ENCODE data around the gene LYRM4. TPM values are rescaled to one million over a fixed set of nuclear protein-coding genes. Genes with fewer than 3 reads are reported as not detected.

Gene LYRM4
- total RNA-seq, 2 experiments from 2014 or later, result 28.9 to 29.8 TPM

GRCh38 chr6:5202941-5203340 is 57.8 kb downstream of the LYRM4 start:
- Mint-ChIP-seq H3K27me3 (ENCODE audit: low read depth) (no peaks in the 10 kb centered on the region), H3K27ac (no peak overlapping the region), H3K36me3 (ENCODE audit: low read depth) (no peaks in the 10 kb centered on the region), H3K9me3 (ENCODE audit: insufficient read depth) (no peaks in the 10 kb centered on the region), H3K4me1 (ENCODE audit: low read depth) (no peaks in the 10 kb centered on the region), H3K4me3 (no peak overlapping the region)
- ChIA-PET POLR2A (no interaction called here), CTCF (no interaction called here)
- DNase-seq (no peak), ATAC-seq (no peak)

DNA sequence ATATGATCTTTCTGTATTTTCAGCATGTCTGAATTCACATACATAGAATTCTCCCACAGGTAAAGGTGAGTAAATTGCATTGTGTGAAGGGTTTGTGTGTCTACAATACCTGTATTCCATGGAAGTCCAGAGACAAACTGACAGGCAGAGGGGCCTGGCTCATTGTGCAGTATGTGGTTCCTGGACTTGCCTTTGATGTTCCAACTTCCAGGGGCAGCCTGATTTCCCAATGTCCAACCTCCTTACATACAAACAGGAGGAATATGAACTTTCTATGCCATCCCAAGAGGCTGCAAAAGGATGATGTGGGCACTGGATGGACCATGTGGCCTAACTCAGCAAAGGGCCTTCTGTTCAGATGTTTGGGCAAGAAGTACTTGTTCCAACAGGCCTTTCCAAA is 58.5 kb downstream of the LYRM4 start:
- ATAC-seq, result no peak
- Mint-ChIP-seq H3K27me3 (ENCODE audit: low read depth) (no peaks in the 10 kb centered on the region), H3K4me3 (no peak overlapping the region), H3K9me3 (ENCODE audit: insufficient read depth) (no peaks in the 10 kb centered on the region), H3K4me1 (ENCODE audit: low read depth) (no peaks in the 10 kb centered on the region), H3K27ac (no peak overlapping the region), H3K36me3 (ENCODE audit: low read depth) (no peaks in the 10 kb centered on the region)
- CTCF ChIA-PET, result no interaction called here
- POLR2A ChIA-PET, result no interaction called here
- DNase-seq, result no peak

GRCh38 chr6:5201271-5201670 is 59.5 kb downstream of the LYRM4 start:
- Mint-ChIP-seq H3K36me3 (ENCODE audit: low read depth) (no peaks in the 10 kb centered on the region), H3K4me3 (no peak overlapping the region), H3K9me3 (ENCODE audit: insufficient read depth) (no peaks in the 10 kb centered on the region), H3K27ac (no peak overlapping the region), H3K27me3 (ENCODE audit: low read depth) (no peaks in the 10 kb centered on the region), H3K4me1 (ENCODE audit: low read depth) (no peaks in the 10 kb centered on the region)
- ChIA-PET CTCF (interaction anchor here (0.7 to 1.2 kb wide), 3 partner anchors 10 to 17 kb away, joined by 3 read pairs; no protein-coding TSS in a partner anchor), POLR2A (no interaction called here)
- DNase-seq (no peak), ATAC-seq (no peak)

DNA sequence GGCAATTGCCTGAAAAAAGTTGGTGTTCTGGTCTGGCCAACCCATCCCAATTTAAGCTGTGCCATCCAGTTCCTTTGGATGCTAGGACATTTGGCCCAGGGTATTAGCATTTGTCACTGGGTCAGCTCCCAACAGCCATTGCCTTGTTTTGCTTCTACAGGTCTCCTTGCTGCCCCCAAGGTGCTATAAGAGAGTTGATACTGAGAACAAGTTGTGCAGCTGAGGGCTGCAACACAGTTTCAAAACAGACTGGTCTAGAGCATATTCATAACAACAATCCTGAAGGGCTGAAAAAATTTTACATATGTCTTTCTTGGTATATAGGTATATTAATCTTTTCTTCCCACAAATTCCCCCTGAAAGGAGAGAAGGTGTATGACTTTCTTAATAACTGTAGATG is 61.0 kb downstream of the LYRM4 start:
- no peak overlapping the region for H3K27ac Mint-ChIP-seq
- no peak for DNase-seq
- H3K36me3 Mint-ChIP-seq (ENCODE audit: low read depth), result peaks cover 5% of the 10 kb centered on the region
- ChIA-PET POLR2A (no interaction called here), CTCF (interaction anchor here (1.0 to 1.7 kb wide), 4 partner anchors 9 to 180 kb away, joined by 3 to 7 read pairs (median 4); no protein-coding TSS in a partner anchor)
- no peaks in the 10 kb centered on the region for H3K27me3 Mint-ChIP-seq (ENCODE audit: low read depth)
- H3K9me3 Mint-ChIP-seq (ENCODE audit: insufficient read depth), result no peaks in the 10 kb centered on the region
- no peak overlapping the region for H3K4me3 Mint-ChIP-seq
- no peak for ATAC-seq
- no peaks in the 10 kb centered on the region for H3K4me1 Mint-ChIP-seq (ENCODE audit: low read depth)

GRCh38 chr6:5199283-5199682 is 61.5 kb downstream of the LYRM4 start:
- ChIA-PET POLR2A (no interaction called here), CTCF (interaction anchor here (1.7 kb wide), 1 partner anchor 56 kb away, joined by 7 read pairs; no protein-coding TSS in a partner anchor)
- DNase-seq (no peak), ATAC-seq (no peak)
- Mint-ChIP-seq H3K4me1 (ENCODE audit: low read depth) (no peaks in the 10 kb centered on the region), H3K9me3 (ENCODE audit: insufficient read depth) (no peaks in the 10 kb centered on the region), H3K4me3 (no peak overlapping the region), H3K27ac (no peak overlapping the region), H3K36me3 (ENCODE audit: low read depth) (peaks cover 5% of the 10 kb centered on the region), H3K27me3 (ENCODE audit: low read depth) (no peaks in the 10 kb centered on the region)

DNA sequence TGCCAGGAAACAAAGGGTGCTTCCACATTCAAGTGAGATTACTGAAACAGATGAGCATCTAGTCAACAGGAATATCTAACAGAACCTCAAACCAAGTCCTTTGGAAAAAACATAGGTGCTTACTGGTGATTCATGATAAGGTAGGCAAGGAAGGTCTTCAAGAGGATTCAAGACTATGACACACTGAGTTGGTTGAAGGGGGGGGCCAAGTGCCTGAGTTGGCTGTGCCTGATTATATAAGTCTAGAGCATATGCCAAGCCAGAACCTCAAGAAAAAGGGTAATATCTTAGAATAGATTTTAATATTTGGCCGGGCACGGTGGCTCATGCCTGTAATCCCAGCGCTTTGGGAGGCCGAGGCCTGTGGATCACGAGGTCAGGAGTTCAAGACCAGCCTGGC is 63.7 kb downstream of the LYRM4 start:
- ATAC-seq, result no peak
- no peaks in the 10 kb centered on the region for H3K4me1 Mint-ChIP-seq (ENCODE audit: low read depth)
- no peak for DNase-seq
- H3K27ac Mint-ChIP-seq, result no peak overlapping the region
- CTCF ChIA-PET, result interaction anchor here (1.1 kb wide), 1 partner anchor 23 kb away, joined by 4 read pairs; no protein-coding TSS in a partner anchor
- POLR2A ChIA-PET, result interaction anchor here (0.9 kb wide), 1 partner anchor 10 kb away, joined by 4 read pairs; no protein-coding TSS in a partner anchor
- H3K9me3 Mint-ChIP-seq (ENCODE audit: insufficient read depth), result no peaks in the 10 kb centered on the region
- H3K27me3 Mint-ChIP-seq (ENCODE audit: low read depth), result no peaks in the 10 kb centered on the region
- H3K4me3 Mint-ChIP-seq, result no peak overlapping the region
- H3K36me3 Mint-ChIP-seq (ENCODE audit: low read depth), result peaks cover 5% of the 10 kb centered on the region

- ChIA-PET CTCF (interaction anchor here (0.6 to 1.7 kb wide), 4 partner anchors 9 to 22 kb away, joined by 3 to 5 read pairs (median 4); no protein-coding TSS in a partner anchor), POLR2A (no interaction called here)
- ATAC-seq, result no peak
- no peak for DNase-seq
- Mint-ChIP-seq H3K27ac (peak overlapping the region; percentile 37), H3K36me3 (ENCODE audit: low read depth) (peaks cover 5% of the 10 kb centered on the region), H3K9me3 (ENCODE audit: insufficient read depth) (no peaks in the 10 kb centered on the region), H3K4me3 (no peak overlapping the region), H3K4me1 (ENCODE audit: low read depth) (peaks cover 6% of the 10 kb centered on the region), H3K27me3 (ENCODE audit: low read depth) (no peaks in the 10 kb centered on the region)
Observed at GRCh38 chr6:5192135-5192794, 68.5 kb downstream of the LYRM4 start.

DNA sequence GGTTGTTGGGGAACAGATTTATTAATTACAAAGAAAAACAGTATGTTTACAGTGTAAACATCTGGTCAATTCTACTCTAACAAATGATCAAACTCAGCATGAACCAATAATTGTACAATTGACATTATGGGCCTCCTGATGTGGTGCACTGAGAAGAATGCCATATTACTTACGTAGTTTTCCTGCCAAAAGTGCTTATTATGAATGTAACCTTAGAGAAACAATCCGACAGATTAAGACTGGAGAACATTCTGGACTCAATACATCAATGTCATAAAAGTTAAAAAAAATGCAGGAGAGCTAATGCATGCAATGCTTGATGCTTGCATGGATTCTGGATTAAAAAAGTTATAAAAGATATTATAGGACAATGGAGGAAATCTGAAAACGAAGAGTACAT is 69.0 kb downstream of the LYRM4 start:
- Mint-ChIP-seq H3K4me1 (ENCODE audit: low read depth) (peaks cover 6% of the 10 kb centered on the region), H3K36me3 (ENCODE audit: low read depth) (peaks cover 5% of the 10 kb centered on the region), H3K4me3 (no peak overlapping the region), H3K27ac (no peak overlapping the region), H3K9me3 (ENCODE audit: insufficient read depth) (no peaks in the 10 kb centered on the region), H3K27me3 (ENCODE audit: low read depth) (no peaks in the 10 kb centered on the region)
- ChIA-PET POLR2A (no interaction called here), CTCF (interaction anchor here (1.0 to 1.5 kb wide), 4 partner anchors 8 to 18 kb away, joined by 3 to 6 read pairs (median 4); no protein-coding TSS in a partner anchor)
- no peak for ATAC-seq
- no peak for DNase-seq

GRCh38 chr6:5191222-5191621 is 69.5 kb downstream of the LYRM4 start:
- H3K36me3 Mint-ChIP-seq (ENCODE audit: low read depth), result peaks cover 5% of the 10 kb centered on the region
- H3K4me3 Mint-ChIP-seq, result no peak overlapping the region
- CTCF ChIA-PET, result interaction anchor here (0.7 to 1.5 kb wide), 7 partner anchors 9 to 48 kb away, joined by 3 to 7 read pairs (median 4); no protein-coding TSS in a partner anchor
- peaks cover 6% of the 10 kb centered on the region for H3K4me1 Mint-ChIP-seq (ENCODE audit: low read depth)
- no peaks in the 10 kb centered on the region for H3K9me3 Mint-ChIP-seq (ENCODE audit: insufficient read depth)
- no peaks in the 10 kb centered on the region for H3K27me3 Mint-ChIP-seq (ENCODE audit: low read depth)
- POLR2A ChIA-PET, result no interaction called here
- ATAC-seq (no peak), DNase-seq (no peak)
- peak overlapping the region; percentile 31 for H3K27ac Mint-ChIP-seq

DNA sequence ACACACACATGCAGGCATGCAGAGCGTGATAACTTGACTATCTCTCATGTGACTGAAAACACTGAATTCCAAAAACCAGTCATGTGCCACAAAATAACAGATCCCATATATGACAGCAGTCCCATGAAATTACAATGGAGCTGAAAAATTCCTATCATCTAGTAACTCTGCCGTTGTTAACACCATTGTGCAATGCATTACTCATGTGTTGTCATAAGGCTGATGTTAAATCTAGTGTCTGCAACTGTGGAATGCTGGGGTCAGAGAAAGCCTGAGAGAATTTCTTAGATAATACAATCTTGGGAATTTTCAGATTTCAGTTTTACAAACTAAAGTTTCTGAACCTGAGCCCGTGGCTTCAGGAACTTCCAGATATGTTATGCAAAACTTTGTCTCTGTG is 70.2 kb downstream of the LYRM4 start:
- DNase-seq (no peak), ATAC-seq (no peak)
- no peaks in the 10 kb centered on the region for H3K27me3 Mint-ChIP-seq (ENCODE audit: low read depth)
- no peak overlapping the region for H3K27ac Mint-ChIP-seq
- ChIA-PET CTCF (interaction anchor here (1.0 to 1.6 kb wide), 5 partner anchors 10 to 47 kb away, joined by 3 to 7 read pairs (median 4); no protein-coding TSS in a partner anchor), POLR2A (no interaction called here)
- H3K9me3 Mint-ChIP-seq (ENCODE audit: insufficient read depth), result no peaks in the 10 kb centered on the region
- peaks cover 6% of the 10 kb centered on the region for H3K4me1 Mint-ChIP-seq (ENCODE audit: low read depth)
- no peaks in the 10 kb centered on the region for H3K36me3 Mint-ChIP-seq (ENCODE audit: low read depth)
- no peak overlapping the region for H3K4me3 Mint-ChIP-seq

DNA sequence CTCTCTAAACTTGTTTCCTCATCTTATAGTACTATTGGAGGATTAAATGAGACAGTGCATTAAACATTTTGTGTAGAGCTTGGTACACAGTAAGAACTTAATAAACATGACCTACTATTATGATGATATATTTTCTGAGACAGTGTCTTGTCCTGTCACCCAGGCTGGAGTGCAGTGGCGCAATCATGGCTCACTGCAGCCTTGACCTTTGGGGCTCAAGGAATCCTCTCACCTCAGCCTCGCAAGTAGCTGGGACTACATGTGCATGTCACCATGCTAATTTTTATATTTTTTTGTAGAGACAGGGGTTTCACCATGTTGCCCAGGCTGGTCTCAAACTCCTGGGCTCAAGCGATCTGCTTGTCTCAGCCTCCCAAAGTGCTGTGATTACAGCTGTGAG is 72.1 kb downstream of the LYRM4 start:
- no peak overlapping the region for H3K4me3 Mint-ChIP-seq
- no peaks in the 10 kb centered on the region for H3K36me3 Mint-ChIP-seq (ENCODE audit: low read depth)
- peaks cover 6% of the 10 kb centered on the region for H3K4me1 Mint-ChIP-seq (ENCODE audit: low read depth)
- DNase-seq (no peak), ATAC-seq (no peak)
- no peaks in the 10 kb centered on the region for H3K27me3 Mint-ChIP-seq (ENCODE audit: low read depth)
- no peak overlapping the region for H3K27ac Mint-ChIP-seq
- ChIA-PET POLR2A (no interaction called here), CTCF (interaction anchor here (0.8 kb wide), 1 partner anchor 44 kb away, joined by 3 read pairs; no protein-coding TSS in a partner anchor)
- H3K9me3 Mint-ChIP-seq (ENCODE audit: insufficient read depth), result no peaks in the 10 kb centered on the region

- Mint-ChIP-seq H3K4me1 (ENCODE audit: low read depth) (peaks cover 6% of the 10 kb centered on the region), H3K4me3 (no peak overlapping the region), H3K27ac (no peak overlapping the region), H3K36me3 (ENCODE audit: low read depth) (no peaks in the 10 kb centered on the region), H3K27me3 (ENCODE audit: low read depth) (no peaks in the 10 kb centered on the region), H3K9me3 (ENCODE audit: insufficient read depth) (no peaks in the 10 kb centered on the region)
- POLR2A ChIA-PET, result no interaction called here
- no peak for ATAC-seq
- DNase-seq, result no peak
- CTCF ChIA-PET, result interaction anchor here (0.6 to 3.6 kb wide), 3 partner anchors 11 to 41 kb away, joined by 3 to 20 read pairs (median 3); no protein-coding TSS in a partner anchor
Observed at GRCh38 chr6:5184878-5185277, 75.9 kb downstream of the LYRM4 start.

Data from activated CD8-positive, alpha-beta T cell treated with anti-CD3 and anti-CD28 coated beads, Interleukin-2, amount 10 ng/mL, durations not matched to agents 7 days and 5 days (primary cell).